Measurements from ENCODE around the gene ADGRG3.

DNA sequence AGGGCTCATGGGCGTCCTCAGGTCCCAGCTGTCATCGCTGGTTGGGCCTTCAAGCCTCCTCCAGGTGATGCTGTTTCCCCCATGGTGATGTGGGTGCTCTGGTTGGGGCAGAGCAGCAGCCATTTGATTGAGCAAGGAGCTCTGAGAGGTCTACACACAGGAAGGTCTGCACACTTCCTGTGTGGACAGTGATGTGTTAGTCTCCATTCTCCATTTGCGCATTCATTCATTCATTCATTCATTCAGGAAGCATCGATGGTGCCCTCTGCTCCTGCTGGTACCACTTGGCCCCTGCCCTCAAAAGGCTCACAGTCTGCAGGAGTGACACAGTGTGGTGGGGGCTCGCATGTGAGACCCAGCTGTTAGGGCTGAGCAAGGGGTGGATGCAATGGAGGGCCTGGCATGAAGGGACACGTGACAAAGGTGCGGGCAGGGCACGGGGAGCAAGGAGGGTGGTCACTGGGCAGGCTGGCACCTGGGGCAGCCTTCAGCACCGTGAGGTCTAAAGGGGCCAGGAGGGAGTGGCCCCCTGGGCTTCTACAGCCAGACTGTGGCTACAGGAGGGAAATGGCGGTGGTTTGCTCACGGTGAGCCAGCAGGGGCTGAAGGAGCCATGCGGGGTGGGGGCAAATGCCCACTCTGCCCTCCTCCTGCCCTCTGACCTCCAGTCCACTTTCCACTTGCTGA is 1.5 kb downstream of the ADGRG3 start:
- TF ChIP-seq, protein P1, sequence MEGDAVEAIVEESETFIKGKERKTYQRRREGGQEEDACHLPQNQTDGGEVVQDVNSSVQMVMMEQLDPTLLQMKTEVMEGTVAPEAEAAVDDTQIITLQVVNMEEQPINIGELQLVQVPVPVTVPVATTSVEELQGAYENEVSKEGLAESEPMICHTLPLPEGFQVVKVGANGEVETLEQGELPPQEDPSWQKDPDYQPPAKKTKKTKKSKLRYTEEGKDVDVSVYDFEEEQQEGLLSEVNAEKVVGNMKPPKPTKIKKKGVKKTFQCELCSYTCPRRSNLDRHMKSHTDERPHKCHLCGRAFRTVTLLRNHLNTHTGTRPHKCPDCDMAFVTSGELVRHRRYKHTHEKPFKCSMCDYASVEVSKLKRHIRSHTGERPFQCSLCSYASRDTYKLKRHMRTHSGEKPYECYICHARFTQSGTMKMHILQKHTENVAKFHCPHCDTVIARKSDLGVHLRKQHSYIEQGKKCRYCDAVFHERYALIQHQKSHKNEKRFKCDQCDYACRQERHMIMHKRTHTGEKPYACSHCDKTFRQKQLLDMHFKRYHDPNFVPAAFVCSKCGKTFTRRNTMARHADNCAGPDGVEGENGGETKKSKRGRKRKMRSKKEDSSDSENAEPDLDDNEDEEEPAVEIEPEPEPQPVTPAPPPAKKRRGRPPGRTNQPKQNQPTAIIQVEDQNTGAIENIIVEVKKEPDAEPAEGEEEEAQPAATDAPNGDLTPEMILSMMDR (optimal IDR thresholded peaks at IDR 0.05 in 1 of 3, IDR thresholded peaks at IDR 0.05 in 1 of 3, conservative IDR thresholded peaks at IDR 0.05 in 1 of 3; ENCODE audit: extremely low read depth in 1 of 3, insufficient read depth in 2 of 3, low read length in 3 of 3): peak in 1 of 3 experiments; percentile 26
- no peak for TF ChIP-seq EZH2 (IDR thresholded peaks at IDR 0.05; ENCODE audit: low read length)
